ENCODE data around the gene FBN2.
A peak's percentile ranks its signal among the peaks of the same experiment; 100 is the strongest.

The FBN2 gene

GRCh38 chr5:128213340-128213739 lies 324.7 kb downstream of the FBN2 start:
- Histone ChIP-seq H3K36me3 (ENCODE audit: insufficient read depth, insufficient read length, low read length) (no peaks in the 10 kb centered on the region), H3K27me3 (ENCODE audit: insufficient read depth, insufficient read length) (no peaks in the 10 kb centered on the region), H3K4me3 (ENCODE audit: insufficient read length, low read depth) (no peak overlapping the region), H3K4me1 (ENCODE audit: insufficient read depth, insufficient read length) (no peaks in the 10 kb centered on the region), H3K9me3 (ENCODE audit: insufficient read depth, low read length) (no peaks in the 10 kb centered on the region), H3K9ac (ENCODE audit: insufficient read length, low read depth) (no peak overlapping the region)
- DNase-seq (ENCODE audit: low read depth, low spot score) = peak; percentile 44
- TF ChIP-seq ZNF274 (IDR thresholded peaks at IDR 0.05; ENCODE audit: low read depth, low read length) = no peak
- TF ChIP-seq YY1 (IDR thresholded peaks at IDR 0.05; ENCODE audit: insufficient read depth, insufficient read length) = no peak
- no peak for TF ChIP-seq SUZ12 (IDR thresholded peaks at IDR 0.05; ENCODE audit: extremely low read depth, insufficient read depth, insufficient read length)

- H3K9ac ChIP-seq (ENCODE audit: insufficient read length, low read depth) = no peak overlapping the region
- TF ChIP-seq YY1 (IDR thresholded peaks at IDR 0.05; ENCODE audit: insufficient read depth, insufficient read length) (no peak), ZNF274 (IDR thresholded peaks at IDR 0.05; ENCODE audit: low read depth, low read length) (no peak), SUZ12 (IDR thresholded peaks at IDR 0.05; ENCODE audit: extremely low read depth, insufficient read depth, insufficient read length) (no peak)
- no peak for DNase-seq (ENCODE audit: low read depth, low spot score)
- H3K4me1 ChIP-seq (ENCODE audit: insufficient read depth, insufficient read length) = no peaks in the 10 kb centered on the region
- H3K36me3 ChIP-seq (ENCODE audit: insufficient read depth, insufficient read length, low read length) = no peaks in the 10 kb centered on the region
- H3K4me3 ChIP-seq (ENCODE audit: insufficient read length, low read depth) = no peak overlapping the region
- no peaks in the 10 kb centered on the region for H3K9me3 ChIP-seq (ENCODE audit: insufficient read depth, low read length)
- no peaks in the 10 kb centered on the region for H3K27me3 ChIP-seq (ENCODE audit: insufficient read depth, insufficient read length)
Observed at GRCh38 chr5:128212191-128212806, 325.7 kb downstream of the FBN2 start.

GRCh38 chr5:128208436-128208835 lies 329.6 kb downstream of the FBN2 start:
- Histone ChIP-seq H3K4me1 (ENCODE audit: insufficient read depth, insufficient read length) (no peaks in the 10 kb centered on the region), H3K4me3 (ENCODE audit: insufficient read length, low read depth) (no peak overlapping the region), H3K9ac (ENCODE audit: insufficient read length, low read depth) (no peak overlapping the region), H3K9me3 (ENCODE audit: insufficient read depth, low read length) (no peaks in the 10 kb centered on the region), H3K36me3 (ENCODE audit: insufficient read depth, insufficient read length, low read length) (no peaks in the 10 kb centered on the region), H3K27me3 (ENCODE audit: insufficient read depth, insufficient read length) (no peaks in the 10 kb centered on the region)
- no peak for DNase-seq (ENCODE audit: low read depth, low spot score)
- TF ChIP-seq YY1 (IDR thresholded peaks at IDR 0.05; ENCODE audit: insufficient read depth, insufficient read length) = no peak
- TF ChIP-seq ZNF274 (IDR thresholded peaks at IDR 0.05; ENCODE audit: low read depth, low read length) = no peak
- no peak for TF ChIP-seq SUZ12 (IDR thresholded peaks at IDR 0.05; ENCODE audit: extremely low read depth, insufficient read depth, insufficient read length)
